ENCODE measurements around the gene ADAMTS14.

Gene ADAMTS14

GRCh38 chr10:70726909-70727495 is 54.7 kb downstream of the ADAMTS14 start:
- no peak for TF ChIP-seq POLR2AphosphoS5 (IDR thresholded peaks at IDR 0.05; ENCODE audit: borderline replicate concordance, low read depth, low read length)
- no peak for TF ChIP-seq EZH2 (IDR thresholded peaks at IDR 0.05)
- no peak for TF ChIP-seq FOXP2 (optimal IDR thresholded peaks at IDR 0.05; ENCODE audit: control extremely low read depth, extremely low read length, insufficient read depth)
- no peak for DNase-seq (ENCODE audit: low read depth, low spot score)

GRCh38 chr10:70728328-70728727 is 56.0 kb downstream of the ADAMTS14 start:
- H3K9me3 ChIP-seq (ENCODE audit: low read depth, low read length): no peaks in the 10 kb centered on the region
- no peak overlapping the region for H3K4me3 ChIP-seq
- no peak overlapping the region for H3K9ac ChIP-seq (ENCODE audit: insufficient read length)
- H3K36me3 ChIP-seq (ENCODE audit: insufficient read depth, low read length): no peaks in the 10 kb centered on the region
- H3K27ac ChIP-seq: no peak overlapping the region
- DNase-seq (ENCODE audit: low read depth, low spot score): no peak
- TF ChIP-seq EZH2 (IDR thresholded peaks at IDR 0.05): no peak
- TF ChIP-seq FOXP2 (optimal IDR thresholded peaks at IDR 0.05; ENCODE audit: control extremely low read depth, extremely low read length, insufficient read depth): no peak
- no peak for TF ChIP-seq POLR2AphosphoS5 (IDR thresholded peaks at IDR 0.05; ENCODE audit: borderline replicate concordance, low read depth, low read length)

More at GRCh38 chr10:70726909-70727495, 54.7 kb downstream of the ADAMTS14 start:
- Histone ChIP-seq H3K4me3 (no peak overlapping the region), H3K9ac (ENCODE audit: insufficient read length) (no peak overlapping the region), H3K27ac (no peak overlapping the region), H3K36me3 (ENCODE audit: insufficient read depth, low read length) (no peaks in the 10 kb centered on the region), H3K9me3 (ENCODE audit: low read depth, low read length) (no peaks in the 10 kb centered on the region)

GRCh38 chr10:70729763-70730357 is 57.6 kb downstream of the ADAMTS14 start:
- H3K27ac ChIP-seq: no peak overlapping the region
- H3K9ac ChIP-seq (ENCODE audit: insufficient read length): no peak overlapping the region
- H3K36me3 ChIP-seq (ENCODE audit: insufficient read depth, low read length): no peaks in the 10 kb centered on the region
- H3K4me3 ChIP-seq: no peak overlapping the region
- DNase-seq (ENCODE audit: low read depth, low spot score): no peak
- H3K9me3 ChIP-seq (ENCODE audit: low read depth, low read length): no peaks in the 10 kb centered on the region
- no peak for TF ChIP-seq FOXP2 (optimal IDR thresholded peaks at IDR 0.05; ENCODE audit: control extremely low read depth, extremely low read length, insufficient read depth)

- H3K9me3 ChIP-seq (ENCODE audit: low read depth, low read length): no peaks in the 10 kb centered on the region
- no peak for TF ChIP-seq FOXP2 (optimal IDR thresholded peaks at IDR 0.05; ENCODE audit: control extremely low read depth, extremely low read length, insufficient read depth)
- TF ChIP-seq EZH2 (IDR thresholded peaks at IDR 0.05): no peak
- TF ChIP-seq POLR2AphosphoS5 (IDR thresholded peaks at IDR 0.05; ENCODE audit: borderline replicate concordance, low read depth, low read length): no peak
- no peak overlapping the region for H3K4me3 ChIP-seq
- DNase-seq (ENCODE audit: low read depth, low spot score): no peak
- no peaks in the 10 kb centered on the region for H3K36me3 ChIP-seq (ENCODE audit: insufficient read depth, low read length)
- no peak overlapping the region for H3K27ac ChIP-seq
- H3K9ac ChIP-seq (ENCODE audit: insufficient read length): no peak overlapping the region
These were observed 58.6 kb downstream of the ADAMTS14 start for GRCh38 chr10:70730955-70731354.

GRCh38 chr10:70732569-70732968 is 60.3 kb downstream of the ADAMTS14 start:
- DNase-seq (ENCODE audit: low read depth, low spot score): no peak
- Histone ChIP-seq H3K27ac (no peak overlapping the region), H3K4me3 (no peak overlapping the region), H3K36me3 (ENCODE audit: insufficient read depth, low read length) (no peaks in the 10 kb centered on the region), H3K9me3 (ENCODE audit: low read depth, low read length) (no peaks in the 10 kb centered on the region), H3K9ac (ENCODE audit: insufficient read length) (no peak overlapping the region)
- TF ChIP-seq POLR2AphosphoS5 (IDR thresholded peaks at IDR 0.05; ENCODE audit: borderline replicate concordance, low read depth, low read length): no peak
- no peak for TF ChIP-seq EZH2 (IDR thresholded peaks at IDR 0.05)
- TF ChIP-seq FOXP2 (optimal IDR thresholded peaks at IDR 0.05; ENCODE audit: control extremely low read depth, extremely low read length, insufficient read depth): no peak

GRCh38 chr10:70733051-70733450 is 60.7 kb downstream of the ADAMTS14 start:
- H3K36me3 ChIP-seq (ENCODE audit: insufficient read depth, low read length): no peaks in the 10 kb centered on the region
- H3K27ac ChIP-seq: no peak overlapping the region
- TF ChIP-seq FOXP2 (optimal IDR thresholded peaks at IDR 0.05; ENCODE audit: control extremely low read depth, extremely low read length, insufficient read depth): no peak
- TF ChIP-seq EZH2 (IDR thresholded peaks at IDR 0.05): no peak
- no peak for TF ChIP-seq POLR2AphosphoS5 (IDR thresholded peaks at IDR 0.05; ENCODE audit: borderline replicate concordance, low read depth, low read length)
- no peak for DNase-seq (ENCODE audit: low read depth, low spot score)
- H3K9ac ChIP-seq (ENCODE audit: insufficient read length): no peak overlapping the region
- H3K9me3 ChIP-seq (ENCODE audit: low read depth, low read length): no peaks in the 10 kb centered on the region
- H3K4me3 ChIP-seq: no peak overlapping the region

GRCh38 chr10:70735161-70735560 is 62.9 kb downstream of the ADAMTS14 start:
- TF ChIP-seq POLR2AphosphoS5 (IDR thresholded peaks at IDR 0.05; ENCODE audit: borderline replicate concordance, low read depth, low read length) (no peak), FOXP2 (optimal IDR thresholded peaks at IDR 0.05; ENCODE audit: control extremely low read depth, extremely low read length, insufficient read depth) (no peak), EZH2 (IDR thresholded peaks at IDR 0.05) (no peak)
- no peak overlapping the region for H3K9ac ChIP-seq (ENCODE audit: insufficient read length)
- H3K36me3 ChIP-seq (ENCODE audit: insufficient read depth, low read length): no peaks in the 10 kb centered on the region
- no peaks in the 10 kb centered on the region for H3K9me3 ChIP-seq (ENCODE audit: low read depth, low read length)
- no peak for DNase-seq (ENCODE audit: low read depth, low spot score)
- no peak overlapping the region for H3K4me3 ChIP-seq
- no peak overlapping the region for H3K27ac ChIP-seq

GRCh38 chr10:70736525-70736924 is 64.2 kb downstream of the ADAMTS14 start:
- no peak overlapping the region for H3K4me3 ChIP-seq
- H3K27ac ChIP-seq: no peak overlapping the region
- TF ChIP-seq FOXP2 (optimal IDR thresholded peaks at IDR 0.05; ENCODE audit: control extremely low read depth, extremely low read length, insufficient read depth): no peak
- no peak for TF ChIP-seq EZH2 (IDR thresholded peaks at IDR 0.05)
- no peak for TF ChIP-seq POLR2AphosphoS5 (IDR thresholded peaks at IDR 0.05; ENCODE audit: borderline replicate concordance, low read depth, low read length)
- no peaks in the 10 kb centered on the region for H3K36me3 ChIP-seq (ENCODE audit: insufficient read depth, low read length)
- H3K9ac ChIP-seq (ENCODE audit: insufficient read length): no peak overlapping the region
- no peaks in the 10 kb centered on the region for H3K9me3 ChIP-seq (ENCODE audit: low read depth, low read length)
- DNase-seq (ENCODE audit: low read depth, low spot score): no peak

- DNase-seq (ENCODE audit: low read depth, low spot score): no peak
These were observed 64.9 kb downstream of the ADAMTS14 start for GRCh38 chr10:70737250-70737649.

More at GRCh38 chr10:70737250-70737649, 64.9 kb downstream of the ADAMTS14 start:
- Histone ChIP-seq H3K4me3 (no peak overlapping the region), H3K27ac (no peak overlapping the region), H3K9ac (ENCODE audit: insufficient read length) (no peak overlapping the region), H3K9me3 (ENCODE audit: low read depth, low read length) (no peaks in the 10 kb centered on the region), H3K36me3 (ENCODE audit: insufficient read depth, low read length) (no peaks in the 10 kb centered on the region)
- TF ChIP-seq EZH2 (IDR thresholded peaks at IDR 0.05): no peak
- TF ChIP-seq FOXP2 (optimal IDR thresholded peaks at IDR 0.05; ENCODE audit: control extremely low read depth, extremely low read length, insufficient read depth): no peak
